ENCODE results near the gene F7. TPM values are rescaled to one million over a fixed set of nuclear protein-coding genes. Genes with fewer than 3 reads are reported as not detected.

The F7 gene
- total RNA-seq, 4 donors from 2014 or later = not detected

DNA sequence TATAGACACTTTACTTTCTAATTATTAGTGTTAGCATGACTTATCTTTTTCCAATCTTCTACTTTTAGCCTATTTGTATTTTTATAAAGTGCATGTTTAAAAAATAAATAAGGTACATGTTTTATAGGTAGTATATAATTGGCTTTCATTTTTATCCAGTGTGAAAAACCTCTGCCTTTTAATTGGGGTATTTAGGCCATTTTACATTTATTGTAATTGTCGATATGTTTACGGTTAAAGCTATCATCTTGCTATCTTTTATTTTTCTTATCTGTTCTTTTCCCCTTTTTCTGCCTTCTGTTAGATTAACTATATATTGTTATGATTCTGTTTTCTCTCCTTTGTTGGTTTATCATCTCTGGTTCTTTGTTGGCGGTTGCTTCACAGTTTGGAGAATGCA is 62.0 kb downstream of the F7 start:
- H3K27ac ChIP-seq = no peak overlapping the region
- intact Hi-C loops (cut with DNase I) = no loop called here
- 98% methylated on average over 3 of the region's 3 CpGs for WGBS, 2 donors
- no peak overlapping the region for H3K4me3 ChIP-seq (replicated peaks in 1 of 3)
- H3K4me1 ChIP-seq = peaks cover 14% of the 10 kb centered on the region in 2 donors
- TF ChIP-seq POLR2A (IDR thresholded peaks at IDR 0.05) = no peak
- TF ChIP-seq, protein P1, sequence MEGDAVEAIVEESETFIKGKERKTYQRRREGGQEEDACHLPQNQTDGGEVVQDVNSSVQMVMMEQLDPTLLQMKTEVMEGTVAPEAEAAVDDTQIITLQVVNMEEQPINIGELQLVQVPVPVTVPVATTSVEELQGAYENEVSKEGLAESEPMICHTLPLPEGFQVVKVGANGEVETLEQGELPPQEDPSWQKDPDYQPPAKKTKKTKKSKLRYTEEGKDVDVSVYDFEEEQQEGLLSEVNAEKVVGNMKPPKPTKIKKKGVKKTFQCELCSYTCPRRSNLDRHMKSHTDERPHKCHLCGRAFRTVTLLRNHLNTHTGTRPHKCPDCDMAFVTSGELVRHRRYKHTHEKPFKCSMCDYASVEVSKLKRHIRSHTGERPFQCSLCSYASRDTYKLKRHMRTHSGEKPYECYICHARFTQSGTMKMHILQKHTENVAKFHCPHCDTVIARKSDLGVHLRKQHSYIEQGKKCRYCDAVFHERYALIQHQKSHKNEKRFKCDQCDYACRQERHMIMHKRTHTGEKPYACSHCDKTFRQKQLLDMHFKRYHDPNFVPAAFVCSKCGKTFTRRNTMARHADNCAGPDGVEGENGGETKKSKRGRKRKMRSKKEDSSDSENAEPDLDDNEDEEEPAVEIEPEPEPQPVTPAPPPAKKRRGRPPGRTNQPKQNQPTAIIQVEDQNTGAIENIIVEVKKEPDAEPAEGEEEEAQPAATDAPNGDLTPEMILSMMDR (IDR thresholded peaks at IDR 0.05) = no peak
- no peaks in the 10 kb centered on the region for H3K27me3 ChIP-seq
- no peaks in the 10 kb centered on the region for H3K9me3 ChIP-seq
- H3K36me3 ChIP-seq = no peaks in the 10 kb centered on the region
- DNase-seq = no peak

DNA sequence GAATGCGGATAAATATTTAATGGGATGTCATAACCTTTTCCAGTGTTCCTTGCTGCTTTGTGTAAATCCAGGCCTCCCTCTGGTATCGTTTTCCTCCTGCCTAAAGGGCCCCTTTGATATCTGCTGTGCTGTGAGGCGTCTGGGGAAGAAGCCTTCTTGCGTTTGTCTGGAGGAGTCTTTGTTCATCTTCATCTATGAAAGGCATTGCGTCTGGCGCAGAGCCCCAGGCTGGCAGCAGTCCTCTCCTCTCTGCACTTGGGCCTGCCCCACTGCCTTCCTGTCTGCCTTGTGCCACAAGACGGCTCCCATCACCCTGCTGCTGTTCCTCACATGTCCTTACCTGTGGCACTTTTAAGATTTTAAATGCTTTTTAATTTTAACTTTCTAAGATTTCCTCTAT is 62.6 kb downstream of the F7 start:
- no peak for DNase-seq
- Histone ChIP-seq H3K27ac (no peak overlapping the region), H3K27me3 (no peaks in the 10 kb centered on the region), H3K9me3 (no peaks in the 10 kb centered on the region), H3K4me3 (replicated peaks in 1 of 3) (no peak overlapping the region), H3K36me3 (no peaks in the 10 kb centered on the region), H3K4me1 (peaks cover 14% of the 10 kb centered on the region in 2 donors)
- WGBS, 2 donors = 86 to 98% methylated on average over 7 of the region's 7 CpGs
- intact Hi-C loops (cut with DNase I) = no loop called here
- TF ChIP-seq, protein P1 (IDR thresholded peaks at IDR 0.05) = no peak
- no peak for TF ChIP-seq POLR2A (IDR thresholded peaks at IDR 0.05)

DNA sequence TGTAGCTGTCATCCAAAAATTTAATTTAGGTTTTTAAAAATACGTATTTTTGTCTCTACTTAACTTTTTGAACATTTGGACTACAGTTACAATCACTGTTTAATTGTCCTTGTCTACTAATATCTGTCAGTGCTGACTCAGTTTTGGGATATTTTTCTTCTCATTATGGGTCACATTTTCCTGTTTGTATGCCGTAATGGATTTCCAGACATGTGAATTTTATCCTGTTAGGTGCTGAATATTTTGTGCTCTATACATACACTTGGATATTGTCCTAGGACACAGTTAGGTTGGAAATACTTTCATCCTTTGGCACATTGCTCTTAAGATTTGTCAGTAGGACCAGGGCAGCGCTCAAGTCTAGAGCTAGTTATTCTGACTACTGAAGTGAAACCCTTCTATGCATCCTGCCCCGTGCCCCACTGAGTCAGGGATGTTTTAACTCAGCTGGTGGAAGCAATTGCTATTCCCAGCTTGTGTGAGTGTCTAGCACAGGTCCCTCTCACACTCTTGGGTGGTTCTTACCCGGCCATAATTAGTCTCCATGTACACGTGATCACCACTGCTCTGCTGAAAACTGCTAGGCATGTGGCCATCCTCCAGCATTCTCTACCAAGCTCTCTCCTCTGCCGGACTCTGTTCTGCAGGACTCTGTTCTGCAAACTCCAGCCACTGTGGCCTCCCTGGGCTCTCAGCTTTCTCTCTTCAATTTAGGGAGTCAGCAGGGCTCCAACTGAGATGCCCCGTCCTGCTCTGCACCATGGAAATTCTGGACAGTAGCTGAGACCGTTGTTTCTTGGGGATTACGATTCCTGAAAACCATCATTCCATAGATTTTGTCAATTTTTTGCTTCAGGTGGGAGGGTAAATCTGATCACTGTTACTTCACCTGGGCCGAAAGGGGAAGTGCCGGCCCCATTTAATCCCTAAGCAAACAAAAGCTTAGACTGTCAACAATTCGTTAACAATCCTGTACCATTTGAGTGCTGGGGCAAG is 64.0 kb downstream of the F7 start:
- 92 to 93% methylated on average over 13 of the region's 13 CpGs for WGBS, 2 donors
- TF ChIP-seq, protein P1 (IDR thresholded peaks at IDR 0.05) = no peak
- Histone ChIP-seq H3K4me3 (replicated peaks in 1 of 3) (no peak overlapping the region), H3K36me3 (no peaks in the 10 kb centered on the region), H3K9me3 (no peaks in the 10 kb centered on the region), H3K4me1 (peaks cover 14% of the 10 kb centered on the region in 2 donors), H3K27ac (no peak overlapping the region), H3K27me3 (no peaks in the 10 kb centered on the region)
- intact Hi-C loops (cut with DNase I) = no loop called here
- DNase-seq = no peak

Small RNA genes lying within 50 kb of the gene (small RNA-seq; reads per million reads assigned to genes)
- gene AL137002.1 = not detected

Other genes starting within 250 kb of the F7 start
- gene MCF2L, start 136.6 kb upstream of the F7 start, total RNA-seq = 10 to 100 TPM; 35.6 to 83.4 (median 43.6) TPM
- gene F10, start 17.0 kb downstream of the F7 start, total RNA-seq = 10 to 100 TPM in 1 of 4 donors, 1 to 10 TPM in 3; 4.0 to 19.9 (median 7.0) TPM
- gene PROZ, start 52.9 kb downstream of the F7 start, total RNA-seq = not detected
- gene PCID2, start 102.9 kb downstream of the F7 start, total RNA-seq = 10 to 100 TPM; 50.5 to 75.6 (median 56.5) TPM
- gene CUL4A, start 103.8 kb downstream of the F7 start, total RNA-seq = 100 to 1,000 TPM in 3 of 4 donors, 10 to 100 TPM in 1; 78.9 to 131 (median 122) TPM
- 100 to 1,000 TPM; 169 to 227 (median 206) TPM for gene LAMP1, start 191.4 kb downstream of the F7 start, total RNA-seq

Measured in thyroid gland (tissue), 4 donors.